Hepatocyte (in vitro differentiated cells): ENCODE data around the gene MAGEB17. TPM values are rescaled to one million over a fixed set of nuclear protein-coding genes. Genes with fewer than 3 reads are reported as not detected.
"Not testable (repeated sequence)": the region's sequence is repeated elsewhere in the genome, so short reads cannot be mapped to it uniquely, and the experiment has no call there.

Source experiments
- DNase-seq: peaks from one replicate; pipeline ENCODE4 v3.0.0-alpha.2; 2016; ENCODE audit warnings: low spot score
- H2AFZ ChIP-seq: fragments of 200-600 bp; sonication (generic); 2 replicates; pipeline ENCODE4 v1.6.0; 2016; ENCODE audit warnings: antibody characterized with exemption, mild to moderate bottlenecking
- H3K27ac ChIP-seq: fragments of 200-600 bp; sonication (generic); 2 replicates; pipeline ENCODE4 v1.5.1; 2016; ENCODE audit warnings: mild to moderate bottlenecking
- H3K27me3 ChIP-seq: fragments of 200-600 bp; sonication (generic); 2 replicates; pipeline ENCODE4 v1.6.1; 2016
- H3K36me3 ChIP-seq: fragments of 200-600 bp; sonication (generic); replicated peaks from 2 replicates; pipeline ENCODE4 v1.5.1; 2016; ENCODE audit warnings: low read depth; ENCODE audit not compliant: insufficient read depth
- H3K4me1 ChIP-seq: fragments of 200-600 bp; sonication (generic); 2 replicates; pipeline ENCODE4 v1.5.1; 2016; ENCODE audit warnings: mild to moderate bottlenecking, moderate library complexity; ENCODE audit not compliant: insufficient read depth
- H3K4me2 ChIP-seq: fragments of 200-600 bp; sonication (generic); 2 replicates; pipeline ENCODE4 v1.6.0; 2016
- H3K4me3 ChIP-seq: fragments of 200-600 bp; sonication (generic); 2 replicates; pipeline ENCODE4 v1.5.1; 2016; ENCODE audit warnings: mild to moderate bottlenecking
- H3K79me2 ChIP-seq: fragments of 200-600 bp; sonication (generic); 2 replicates; pipeline ENCODE4 v1.6.0; 2017; ENCODE audit warnings: mild to moderate bottlenecking
- H3K9me2 ChIP-seq: fragments of 200-600 bp; sonication (generic); replicated peaks from 2 replicates; pipeline ENCODE4 v1.6.0; 2017; ENCODE audit warnings: mild to moderate bottlenecking; ENCODE audit not compliant: insufficient read depth
- H3K9me3 ChIP-seq: fragments of 200-600 bp; sonication (generic); 2 replicates; pipeline ENCODE4 v1.5.1; 2016; ENCODE audit warnings: low read depth, mild to moderate bottlenecking
- H4K20me1 ChIP-seq: fragments of 200-600 bp; sonication (generic); 2 replicates; pipeline ENCODE4 v1.6.0; 2016; ENCODE audit warnings: mild to moderate bottlenecking; ENCODE audit not compliant: insufficient read depth, poor library complexity, severe bottlenecking
- CTCF ChIP-seq: fragments of 200-600 bp; sonication (generic); IDR thresholded peaks from 2 replicates; pipeline ENCODE4 v1.5.1; 2016; ENCODE audit warnings: antibody characterized with exemption, mild to moderate bottlenecking; ENCODE audit not compliant: poor library complexity
- EZH2 ChIP-seq: fragments of 200-600 bp; sonication (generic); IDR thresholded peaks from 2 replicates; pipeline ENCODE4 v1.6.1; 2016; ENCODE audit warnings: antibody characterized with exemption, mild to moderate bottlenecking, borderline replicate concordance
- EZH2phosphoT487 ChIP-seq: fragments of 200-600 bp; sonication (generic); IDR thresholded peaks from one replicate; pipeline ENCODE4 v1.6.1; 2018; ENCODE audit warnings: antibody characterized with exemption, mild to moderate bottlenecking, low read depth, moderate library complexity; ENCODE audit not compliant: unreplicated experiment, severe bottlenecking
- WGBS: methylation state at CpG from one replicate; pipeline ENCODE4 v1.1.6; 2016; ENCODE audit warnings: low lambda C conversion rate; ENCODE audit errors: missing lambda C conversion rate; 5-methylcytosine and 5-hydroxymethylcytosine counted together
- polyA plus RNA-seq: library from polyadenylated mRNA; unstranded; fragments of >200 nt; fragmentation: Nextera tagmentation; extraction: Ambion mirVana; gene quantifications from 2 replicates; pipeline ENCODE4 v1.2.1, GENCODE V29; 2016
- total RNA-seq: library from RNA; depleted of rRNA; stranded (reverse); fragments of >200 nt; gene quantifications from 2 replicates; pipeline ENCODE4 v1.2.3, GENCODE V29; 2014

Gene MAGEB17
- total and polyA plus RNA-seq, 2 experiments from 2014 or later, result 0.20 TPM; not detected in 1

DNA sequence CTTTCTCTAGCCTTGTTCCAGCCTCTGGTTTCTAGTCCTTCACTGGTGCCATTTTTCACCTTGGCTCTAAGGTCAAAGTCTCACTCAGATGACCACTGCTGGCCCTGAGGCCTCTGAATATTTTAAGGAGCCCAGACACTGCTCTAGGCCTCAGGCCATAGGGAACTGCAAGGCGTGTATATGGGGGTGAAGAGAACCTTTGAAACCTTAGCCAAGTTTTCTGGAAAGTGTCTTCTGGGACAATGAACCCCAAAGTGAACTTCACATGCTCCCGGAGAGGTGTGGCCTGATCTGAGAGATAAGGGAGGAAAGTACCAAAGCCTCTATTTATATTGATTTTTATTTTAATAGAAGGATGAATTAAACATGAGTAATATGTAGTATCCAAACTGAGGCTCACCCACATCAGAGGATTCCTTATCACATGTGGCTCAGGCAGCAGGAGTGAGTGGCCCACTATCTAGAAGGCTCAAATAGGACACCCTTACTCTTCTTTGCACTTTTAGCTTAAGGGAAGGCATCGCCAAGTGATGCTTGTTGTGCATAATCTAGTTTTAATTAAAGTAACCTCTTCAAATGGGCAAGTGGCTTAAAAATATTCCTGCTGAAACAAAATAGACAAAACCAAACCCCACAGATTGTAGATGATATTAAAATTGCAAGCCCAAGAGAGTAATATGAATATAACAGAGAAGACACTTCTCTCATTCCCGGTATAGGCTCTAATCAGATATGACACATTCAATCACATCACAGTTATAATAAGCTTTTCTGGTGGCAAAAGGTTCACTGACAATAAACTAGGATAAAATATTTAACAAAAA is 25.6 kb upstream of the MAGEB17 start:
- TF ChIP-seq EZH2phosphoT487 (no peak), EZH2 (no peak), CTCF (no peak)
- Histone ChIP-seq H4K20me1 (no peaks in the 10 kb centered on the region), H3K27ac (no peak overlapping the region), H2AFZ (no peak overlapping the region), H3K4me1 (no peaks in the 10 kb centered on the region), H3K27me3 (no peaks in the 10 kb centered on the region), H3K9me3 (no peaks in the 10 kb centered on the region), H3K36me3 (no peaks in the 10 kb centered on the region), H3K79me2 (no peaks in the 10 kb centered on the region), H3K9me2 (no peaks in the 10 kb centered on the region), H3K4me3 (no peak overlapping the region), H3K4me2 (no peak overlapping the region)
- 91% methylated on average over 4 of the region's 4 CpGs for WGBS
- no peak for DNase-seq

- no peaks in the 10 kb centered on the region for H3K79me2 ChIP-seq
- no peaks in the 10 kb centered on the region for H3K36me3 ChIP-seq
- H3K27me3 ChIP-seq, result no peaks in the 10 kb centered on the region
- no peak for DNase-seq
- H3K4me2 ChIP-seq, result no peak overlapping the region
- no peaks in the 10 kb centered on the region for H4K20me1 ChIP-seq
- H3K27ac ChIP-seq, result no peak overlapping the region
- TF ChIP-seq EZH2phosphoT487, result no peak
- no peak for TF ChIP-seq CTCF
- no peak for TF ChIP-seq EZH2
- no peak overlapping the region for H3K4me3 ChIP-seq
- H3K9me2 ChIP-seq, result no peaks in the 10 kb centered on the region
- H2AFZ ChIP-seq, result no peak overlapping the region
- H3K4me1 ChIP-seq, result no peaks in the 10 kb centered on the region
- no peaks in the 10 kb centered on the region for H3K9me3 ChIP-seq
Observed at GRCh38 chrX:16142246-16142558, 25.1 kb upstream of the MAGEB17 start.

DNA sequence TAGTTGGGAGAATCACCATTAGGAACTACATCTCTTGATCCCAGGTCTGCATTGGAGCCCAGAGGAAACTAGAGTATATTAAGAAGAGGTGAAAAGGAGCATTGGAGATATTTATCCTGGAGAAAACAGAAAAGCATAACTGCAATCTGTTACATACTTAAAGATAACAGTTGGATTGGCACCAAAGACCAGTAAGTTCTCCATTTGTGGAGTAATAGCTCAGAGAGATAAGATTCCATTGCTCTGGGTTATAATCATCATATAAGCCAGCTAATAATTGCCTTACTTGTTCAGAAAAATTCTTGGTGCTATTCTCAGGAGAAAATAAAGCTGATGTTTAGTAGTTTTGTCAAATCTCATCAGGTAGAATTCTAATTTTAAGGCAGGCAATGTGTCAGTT is 23.3 kb upstream of the MAGEB17 start:
- Histone ChIP-seq H3K4me1 (no peaks in the 10 kb centered on the region), H3K36me3 (no peaks in the 10 kb centered on the region), H3K4me3 (no peak overlapping the region), H3K9me3 (no peaks in the 10 kb centered on the region), H3K79me2 (no peaks in the 10 kb centered on the region), H2AFZ (no peak overlapping the region), H3K4me2 (no peak overlapping the region), H4K20me1 (no peaks in the 10 kb centered on the region), H3K27ac (no peak overlapping the region), H3K9me2 (no peaks in the 10 kb centered on the region), H3K27me3 (no peaks in the 10 kb centered on the region)
- TF ChIP-seq EZH2, result no peak
- TF ChIP-seq CTCF, result no peak
- no peak for TF ChIP-seq EZH2phosphoT487
- DNase-seq, result no peak

GRCh38 chrX:16144420-16144819 is 22.9 kb upstream of the MAGEB17 start:
- no peaks in the 10 kb centered on the region for H4K20me1 ChIP-seq
- H3K9me3 ChIP-seq, result no peaks in the 10 kb centered on the region
- no peak overlapping the region for H3K27ac ChIP-seq
- H3K9me2 ChIP-seq, result no peaks in the 10 kb centered on the region
- no peak overlapping the region for H3K4me3 ChIP-seq
- DNase-seq, result no peak
- H3K36me3 ChIP-seq, result no peaks in the 10 kb centered on the region
- no peaks in the 10 kb centered on the region for H3K27me3 ChIP-seq
- TF ChIP-seq EZH2 (no peak), CTCF (no peak), EZH2phosphoT487 (no peak)
- no peak overlapping the region for H2AFZ ChIP-seq
- H3K79me2 ChIP-seq, result no peaks in the 10 kb centered on the region
- no peak overlapping the region for H3K4me2 ChIP-seq
- no peaks in the 10 kb centered on the region for H3K4me1 ChIP-seq
- WGBS, result 43% methylated on average over 2 of the region's 2 CpGs

- not testable (repeated sequence) for H3K27ac ChIP-seq, H3K4me1 ChIP-seq, H3K36me3 ChIP-seq, DNase-seq, H3K9me3 ChIP-seq, H3K4me3 ChIP-seq, H3K27me3 ChIP-seq, H3K79me2 ChIP-seq, H3K4me2 ChIP-seq, H4K20me1 ChIP-seq, H3K9me2 ChIP-seq, H2AFZ ChIP-seq
- WGBS, result 91% methylated on average over 1 of the region's 1 CpG
Observed at GRCh38 chrX:16145093-16145492, 22.2 kb upstream of the MAGEB17 start.
